Endothelial cell (in vitro differentiated cells): ENCODE results near the gene LIN7A. TPM values are rescaled to one million over a fixed set of nuclear protein-coding genes. Genes with fewer than 3 reads are reported as not detected.

Experiments used
- DNase-seq: peaks from one replicate; pipeline ENCODE4 v3.0.0; 2021; ENCODE audit warnings: low spot score
- H3K27ac Mint-ChIP-seq: one replicate; pipeline ENCODE4 v1.8.0; 2021; ENCODE audit warnings: mixed read lengths, inconsistent platforms; ENCODE audit not compliant: unreplicated experiment
- H3K27me3 Mint-ChIP-seq: one replicate; pipeline ENCODE4 v1.8.0; 2021; ENCODE audit warnings: mild to moderate bottlenecking, moderate library complexity, mixed read lengths, inconsistent platforms; ENCODE audit not compliant: unreplicated experiment
- H3K36me3 Mint-ChIP-seq: one replicate; pipeline ENCODE4 v1.8.0; 2021; ENCODE audit warnings: mild to moderate bottlenecking, low read depth, mixed read lengths, inconsistent platforms; ENCODE audit not compliant: unreplicated experiment
- H3K4me1 Mint-ChIP-seq: one replicate; pipeline ENCODE4 v1.8.0; 2021; ENCODE audit warnings: mild to moderate bottlenecking, mixed read lengths, inconsistent platforms; ENCODE audit not compliant: unreplicated experiment
- H3K4me3 Mint-ChIP-seq: one replicate; pipeline ENCODE4 v1.8.0; 2021; ENCODE audit warnings: mild to moderate bottlenecking, mixed read lengths, inconsistent platforms; ENCODE audit not compliant: unreplicated experiment
- H3K9me3 Mint-ChIP-seq: one replicate; pipeline ENCODE4 v1.8.0; 2021; ENCODE audit warnings: mixed read lengths, inconsistent platforms; ENCODE audit not compliant: unreplicated experiment
- CTCF ChIP-seq: fragments of 200-600 bp; sonication (generic); IDR thresholded peaks from one replicate; pipeline ENCODE4 v1.5.0; 2021; ENCODE audit warnings: antibody characterized with exemption; ENCODE audit not compliant: unreplicated experiment
- total RNA-seq: library from RNA; stranded (reverse); fragmentation: NEBNext Ultra II Directional; extraction: Animal tissue kit (Norgen Biotek cat#: 25700); gene quantifications from one replicate; pipeline ENCODE4 v1.2.1, GENCODE V29; 2021; ENCODE audit not compliant: unreplicated experiment

The LIN7A gene
- total RNA-seq, 1 donor from 2014 or later = 34.0 TPM

GRCh38 chr12:80858356-80858755, 79.4 kb downstream of the LIN7A start:
- Mint-ChIP-seq H3K36me3 (no peaks in the 10 kb centered on the region), H3K27ac (no peak overlapping the region), H3K4me3 (no peak overlapping the region), H3K9me3 (no peaks in the 10 kb centered on the region), H3K27me3 (no peaks in the 10 kb centered on the region), H3K4me1 (no peaks in the 10 kb centered on the region)
- TF ChIP-seq CTCF = no peak
- DNase-seq = no peak

- Mint-ChIP-seq H3K9me3 (no peaks in the 10 kb centered on the region), H3K27me3 (no peaks in the 10 kb centered on the region), H3K4me3 (no peak overlapping the region), H3K27ac (no peak overlapping the region), H3K36me3 (no peaks in the 10 kb centered on the region), H3K4me1 (no peaks in the 10 kb centered on the region)
- no peak for DNase-seq
- TF ChIP-seq CTCF = no peak
These were observed 80.4 kb downstream of the LIN7A start for GRCh38 chr12:80857311-80857710.

GRCh38 chr12:80849337-80849736, 88.4 kb downstream of the LIN7A start:
- DNase-seq = no peak
- Mint-ChIP-seq H3K27ac (no peak overlapping the region), H3K27me3 (no peaks in the 10 kb centered on the region), H3K4me3 (no peak overlapping the region), H3K36me3 (no peaks in the 10 kb centered on the region), H3K9me3 (no peaks in the 10 kb centered on the region), H3K4me1 (peaks cover 6% of the 10 kb centered on the region)
- TF ChIP-seq CTCF = no peak

- Mint-ChIP-seq H3K4me3 (no peak overlapping the region), H3K36me3 (no peaks in the 10 kb centered on the region), H3K4me1 (peaks cover 6% of the 10 kb centered on the region), H3K9me3 (no peaks in the 10 kb centered on the region), H3K27me3 (no peaks in the 10 kb centered on the region), H3K27ac (no peak overlapping the region)
- DNase-seq = no peak
- TF ChIP-seq CTCF = no peak
These were observed 88.9 kb downstream of the LIN7A start for GRCh38 chr12:80848858-80849257.

- Mint-ChIP-seq H3K4me1 (peaks cover 6% of the 10 kb centered on the region), H3K27me3 (no peaks in the 10 kb centered on the region), H3K4me3 (no peak overlapping the region), H3K9me3 (no peaks in the 10 kb centered on the region), H3K27ac (no peak overlapping the region), H3K36me3 (no peaks in the 10 kb centered on the region)
- DNase-seq = no peak
- no peak for TF ChIP-seq CTCF
These were observed 90.2 kb downstream of the LIN7A start for GRCh38 chr12:80847575-80847974.
